Left lung (tissue), 10 donors: ENCODE results near the gene DEFB123. TPM values are rescaled to one million over a fixed set of nuclear protein-coding genes. Genes with fewer than 3 reads are reported as not detected.

Experiments used
- ATAC-seq: fragments of 200-7000 bp; cut with Tn5 transposase; one replicate; pipeline ENCODE4 v1.9.1; 2020; ENCODE audit warnings: moderate library complexity
- DNase-seq, 4 donors: peaks; one replicate each; pipeline ENCODE4 v3.0.0-alpha.2; 2013 to 2020
- H3K27ac ChIP-seq, 2 donors: fragments of 200-600 bp; sonication (generic) in 1 of 2; one replicate each; pipeline versions ENCODE4 v1.5.0 to v1.8.0; 2020 to 2021
- H3K27me3 ChIP-seq, 2 donors: fragments of 200-600 bp; sonication (generic) in 1 of 2; one replicate each; pipeline versions ENCODE4 v1.5.0 to v1.8.0; 2020 to 2021
- H3K36me3 ChIP-seq, 2 donors: fragments of 200-600 bp; sonication (generic) in 1 of 2; one replicate each; pipeline versions ENCODE4 v1.5.0 to v1.8.0; 2020 to 2021
- H3K4me1 ChIP-seq, 2 donors: fragments of 200-600 bp; one replicate each; pipeline ENCODE4 v1.8.0; 2021
- H3K4me3 ChIP-seq, 2 donors: fragments of 200-600 bp; sonication (generic) in 1 of 2; one replicate each; pipeline versions ENCODE4 v1.5.0 to v1.8.0; 2020 to 2021; ENCODE audit warnings: mild to moderate bottlenecking in 1 of 2
- H3K9me3 ChIP-seq, 2 donors: fragments of 200-600 bp; sonication (generic) in 1 of 2; one replicate each; pipeline versions ENCODE4 v1.5.0 to v1.8.0; 2020 to 2021
- intact Hi-C, 2 donors: fragments of 100-400 bp; cut with DNase I; formaldehyde crosslinking; loops; one replicate each; pipeline versions ENCODE4 v1.11.2 to v1.14.2; 2022
- polyA plus RNA-seq, 6 donors: library from polyadenylated mRNA; unstranded; fragments of 120-200 nt; gene quantifications; one replicate each; pipeline ENCODE4 v1.2.1, GENCODE V29; 2013; ENCODE audit not compliant: insufficient read length in 6 of 6
- total RNA-seq, 2 donors: library from RNA; stranded (reverse); fragmentation: NEBNext Ultra II Directional; extraction: Animal tissue kit (Norgen Biotek cat#: 25700); gene quantifications; one replicate each; pipeline ENCODE4 v1.2.1, GENCODE V29; 2021
- TF ChIP-seq, protein P1 (sequence below), 2 donors: fragments of 200-600 bp; sonication (generic) in 1 of 2; IDR thresholded peaks; one replicate each; pipeline versions ENCODE4 v1.5.0 to v1.8.0; 2021; ENCODE audit warnings: antibody characterized with exemption in 2 of 2
- donor health status: DM: no; HTN: yes; CAD: no.
- donor health status: DM: no; HTN: no; CAD: no.

DEFB123 gene
- total and polyA plus RNA-seq, 8 donors, result not detected

DNA sequence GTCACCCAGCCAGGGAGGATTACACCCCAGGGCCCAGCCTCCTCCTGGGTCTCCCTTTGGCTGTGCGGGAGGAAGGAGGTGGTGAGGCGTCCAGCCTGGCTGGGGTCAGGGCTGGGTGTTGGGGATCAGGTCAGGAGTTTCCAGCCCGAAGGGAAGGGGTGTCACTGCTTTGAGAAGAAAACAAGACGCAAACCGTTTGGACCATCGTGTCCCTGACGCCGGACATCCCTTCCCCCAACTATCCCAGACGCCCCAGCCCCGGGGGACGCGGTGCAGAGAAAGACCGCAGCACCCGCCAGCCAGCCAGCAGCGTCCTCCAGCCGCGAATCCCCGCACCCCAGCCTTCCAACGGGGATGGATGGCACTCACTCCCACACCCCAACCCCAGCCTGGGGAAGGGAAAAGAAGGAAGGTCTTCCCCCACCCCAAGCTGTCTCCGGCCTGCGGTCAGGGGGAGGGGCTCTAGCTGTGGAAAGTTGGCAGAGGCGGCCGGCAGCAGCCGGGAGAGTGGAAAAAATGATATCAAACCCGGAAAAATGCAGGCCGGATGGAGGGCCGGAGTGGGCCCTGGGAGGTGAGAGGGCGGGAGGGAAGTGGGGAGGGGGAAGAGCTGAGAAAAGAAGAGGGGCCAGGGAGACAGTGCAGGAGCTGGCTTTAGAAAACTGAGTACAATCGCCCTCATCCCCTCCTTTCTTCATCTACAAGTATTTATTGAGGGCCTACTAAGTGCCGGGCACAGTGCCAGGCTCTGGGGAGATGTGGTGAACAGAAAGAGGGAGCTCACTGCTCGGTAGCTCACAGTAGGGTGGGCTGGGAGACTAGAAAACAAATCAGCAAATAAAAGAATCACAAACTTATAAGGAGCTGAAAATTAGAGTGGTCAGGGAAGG lies 45.3 kb downstream of the DEFB123 start:
- peak overlapping the region; percentile 63 to 83 for H3K27ac ChIP-seq
- TF ChIP-seq, protein P1, sequence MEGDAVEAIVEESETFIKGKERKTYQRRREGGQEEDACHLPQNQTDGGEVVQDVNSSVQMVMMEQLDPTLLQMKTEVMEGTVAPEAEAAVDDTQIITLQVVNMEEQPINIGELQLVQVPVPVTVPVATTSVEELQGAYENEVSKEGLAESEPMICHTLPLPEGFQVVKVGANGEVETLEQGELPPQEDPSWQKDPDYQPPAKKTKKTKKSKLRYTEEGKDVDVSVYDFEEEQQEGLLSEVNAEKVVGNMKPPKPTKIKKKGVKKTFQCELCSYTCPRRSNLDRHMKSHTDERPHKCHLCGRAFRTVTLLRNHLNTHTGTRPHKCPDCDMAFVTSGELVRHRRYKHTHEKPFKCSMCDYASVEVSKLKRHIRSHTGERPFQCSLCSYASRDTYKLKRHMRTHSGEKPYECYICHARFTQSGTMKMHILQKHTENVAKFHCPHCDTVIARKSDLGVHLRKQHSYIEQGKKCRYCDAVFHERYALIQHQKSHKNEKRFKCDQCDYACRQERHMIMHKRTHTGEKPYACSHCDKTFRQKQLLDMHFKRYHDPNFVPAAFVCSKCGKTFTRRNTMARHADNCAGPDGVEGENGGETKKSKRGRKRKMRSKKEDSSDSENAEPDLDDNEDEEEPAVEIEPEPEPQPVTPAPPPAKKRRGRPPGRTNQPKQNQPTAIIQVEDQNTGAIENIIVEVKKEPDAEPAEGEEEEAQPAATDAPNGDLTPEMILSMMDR (IDR thresholded peaks at IDR 0.05), result no peak
- peak; percentile 86 for ATAC-seq
- intact Hi-C loops, result no loop called here
- peak in 3 of 4 donors; percentile 70 to 95 (median 92) for DNase-seq
- peaks cover 0 to 7% of the 10 kb centered on the region in 2 donors for H3K4me1 ChIP-seq
- H3K36me3 ChIP-seq, result no peaks in the 10 kb centered on the region
- peaks cover 0 to 40% of the 10 kb centered on the region in 2 donors for H3K27me3 ChIP-seq
- H3K4me3 ChIP-seq, result no peak overlapping the region
- H3K9me3 ChIP-seq, result no peaks in the 10 kb centered on the region

DNA sequence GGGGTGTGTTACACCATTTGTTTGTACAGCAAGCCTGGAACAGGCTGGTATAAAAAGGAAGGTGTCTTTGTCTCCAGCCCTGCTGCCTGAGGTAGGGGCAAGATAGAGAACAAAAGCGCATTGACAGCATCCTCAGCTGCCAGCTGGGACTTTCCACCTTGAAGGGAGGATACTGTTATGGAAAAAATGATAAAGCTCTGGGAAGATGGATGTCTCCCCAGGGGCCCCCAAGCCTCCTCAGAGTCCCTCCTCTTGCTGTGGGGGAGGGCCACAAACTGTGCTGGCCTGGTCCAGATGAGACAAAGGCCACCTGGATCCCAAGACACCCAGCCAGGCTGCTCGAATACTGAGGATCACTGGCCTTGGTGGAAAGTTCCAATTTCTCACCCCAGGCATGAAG lies 47.7 kb downstream of the DEFB123 start:
- no peaks in the 10 kb centered on the region for H3K9me3 ChIP-seq
- intact Hi-C loops, result no loop called here
- no peak overlapping the region for H3K4me3 ChIP-seq
- peaks cover 0 to 37% of the 10 kb centered on the region in 2 donors for H3K27me3 ChIP-seq
- H3K4me1 ChIP-seq, result peaks cover 0 to 7% of the 10 kb centered on the region in 2 donors
- TF ChIP-seq, protein P1 (IDR thresholded peaks at IDR 0.05), result no peak
- H3K27ac ChIP-seq, result no peak overlapping the region
- DNase-seq (no peak), ATAC-seq (no peak)
- no peaks in the 10 kb centered on the region for H3K36me3 ChIP-seq

DNA sequence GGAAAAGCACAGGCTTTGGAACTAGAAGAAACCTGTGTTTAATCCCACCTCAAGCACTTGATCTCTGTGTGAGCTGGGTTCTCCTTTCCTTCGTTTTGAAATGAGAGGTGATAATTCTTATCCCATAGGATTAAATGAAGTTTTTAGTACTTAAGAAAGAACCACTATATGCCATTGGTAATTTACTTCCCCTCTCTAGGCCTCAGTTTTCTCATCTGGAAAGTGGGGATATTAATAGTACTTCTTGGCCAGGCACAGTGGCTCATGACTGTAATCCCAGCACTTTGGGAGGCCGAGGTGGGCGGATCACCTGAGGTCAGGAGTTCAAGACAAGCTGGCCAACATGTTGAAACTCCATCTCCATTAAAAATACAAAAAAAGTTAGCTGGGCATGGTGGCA lies 48.7 kb downstream of the DEFB123 start:
- no peaks in the 10 kb centered on the region for H3K9me3 ChIP-seq
- no peak for ATAC-seq
- intact Hi-C loops, result no loop called here
- H3K36me3 ChIP-seq, result no peaks in the 10 kb centered on the region
- H3K4me1 ChIP-seq, result peaks cover 0 to 7% of the 10 kb centered on the region in 2 donors
- peaks cover 0 to 28% of the 10 kb centered on the region in 2 donors for H3K27me3 ChIP-seq
- TF ChIP-seq, protein P1 (IDR thresholded peaks at IDR 0.05), result no peak
- H3K4me3 ChIP-seq, result no peak overlapping the region
- no peak overlapping the region for H3K27ac ChIP-seq
- DNase-seq, result no peak

DNA sequence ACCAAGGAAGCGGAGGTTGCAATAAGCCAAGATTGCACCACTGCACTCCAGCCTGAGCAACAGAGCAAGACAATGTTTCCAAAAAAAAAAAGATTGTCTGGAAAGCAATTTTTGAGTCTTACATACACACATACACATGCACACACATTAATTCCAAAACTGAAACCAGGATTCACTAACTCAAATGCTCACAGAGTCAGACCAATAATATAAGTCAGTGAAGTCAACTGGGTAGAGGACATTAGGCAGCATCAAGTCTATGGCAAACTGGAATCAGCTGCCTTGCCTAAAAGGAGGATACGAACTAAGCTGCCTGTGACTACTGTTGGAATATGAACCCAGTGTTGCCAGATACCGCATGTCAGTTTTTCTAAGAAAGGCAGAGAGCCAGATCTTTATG lies 50.3 kb downstream of the DEFB123 start:
- H3K36me3 ChIP-seq, result no peaks in the 10 kb centered on the region
- TF ChIP-seq, protein P1 (IDR thresholded peaks at IDR 0.05), result no peak
- peaks cover 0 to 3% of the 10 kb centered on the region in 2 donors for H3K4me1 ChIP-seq
- DNase-seq, result no peak
- no peaks in the 10 kb centered on the region for H3K9me3 ChIP-seq
- H3K27ac ChIP-seq, result no peak overlapping the region
- intact Hi-C loops, result no loop called here
- no peak overlapping the region for H3K4me3 ChIP-seq
- peaks cover 0 to 12% of the 10 kb centered on the region in 2 donors for H3K27me3 ChIP-seq
- no peak for ATAC-seq

DNA sequence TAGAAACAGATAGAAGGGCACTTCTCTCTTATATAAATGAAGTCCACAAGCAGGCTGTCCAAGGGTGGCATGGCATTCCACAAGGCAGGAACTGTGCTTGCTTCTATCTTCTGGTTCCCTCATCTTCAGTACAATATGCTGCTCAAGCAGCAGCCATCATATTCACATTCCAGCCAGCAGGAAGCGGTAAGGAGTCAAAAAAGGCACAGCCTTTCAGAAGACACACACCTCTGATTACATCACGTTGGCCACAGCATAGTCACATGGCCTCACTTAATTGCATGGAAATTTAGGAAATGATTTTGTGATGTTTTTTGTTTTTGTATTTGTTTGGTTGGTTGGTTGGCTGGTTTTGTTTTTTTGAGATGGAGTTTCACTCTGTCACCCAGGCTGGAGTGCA lies 53.7 kb downstream of the DEFB123 start:
- Histone ChIP-seq H3K9me3 (no peaks in the 10 kb centered on the region), H3K27ac (no peak overlapping the region), H3K27me3 (peaks cover 0 to 8% of the 10 kb centered on the region in 2 donors), H3K4me1 (peaks cover 0 to 5% of the 10 kb centered on the region in 2 donors), H3K36me3 (no peaks in the 10 kb centered on the region), H3K4me3 (no peak overlapping the region)
- intact Hi-C loops, result no loop called here
- TF ChIP-seq, protein P1 (IDR thresholded peaks at IDR 0.05), result peak in 1 of 2 donors; percentile 23
- ATAC-seq (no peak), DNase-seq (no peak)
